Osteocyte (in vitro differentiated cells): Measurements from ENCODE around the gene NRG2. TPM values are rescaled to one million over a fixed set of nuclear protein-coding genes. Genes with fewer than 3 reads are reported as not detected.

Source experiments
- DNase-seq: peaks from one replicate; pipeline ENCODE4 v3.0.0; 2021; ENCODE audit warnings: mixed read lengths; ENCODE audit not compliant: unreplicated experiment; ENCODE audit errors: extremely low spot score
- H3K27ac Mint-ChIP-seq: one replicate; pipeline ENCODE4 v1.8.0; 2021; ENCODE audit warnings: mild to moderate bottlenecking, mixed read lengths; ENCODE audit not compliant: unreplicated experiment
- H3K27me3 Mint-ChIP-seq: one replicate; pipeline ENCODE4 v1.8.0; 2021; ENCODE audit warnings: mixed read lengths; ENCODE audit not compliant: unreplicated experiment
- H3K36me3 Mint-ChIP-seq: one replicate; pipeline ENCODE4 v1.8.0; 2021; ENCODE audit warnings: mixed read lengths; ENCODE audit not compliant: unreplicated experiment
- H3K4me1 Mint-ChIP-seq: one replicate; pipeline ENCODE4 v1.8.0; 2021; ENCODE audit warnings: mixed read lengths; ENCODE audit not compliant: unreplicated experiment
- H3K4me3 Mint-ChIP-seq: one replicate; pipeline ENCODE4 v1.8.0; 2021; ENCODE audit warnings: mild to moderate bottlenecking, moderate library complexity, mixed read lengths; ENCODE audit not compliant: unreplicated experiment
- H3K9me3 Mint-ChIP-seq: one replicate; pipeline ENCODE4 v1.8.0; 2021; ENCODE audit warnings: mixed read lengths; ENCODE audit not compliant: unreplicated experiment
- CTCF ChIP-seq: fragments of 200-600 bp; sonication (generic); IDR thresholded peaks from 2 replicates; pipeline ENCODE4 v1.5.0; 2021; ENCODE audit warnings: antibody characterized with exemption, mild to moderate bottlenecking, moderate library complexity
- total RNA-seq: library from RNA; stranded (reverse); gene quantifications from 2 replicates; pipeline ENCODE4 v1.2.1, GENCODE V29; 2021

The NRG2 gene
- total RNA-seq, 1 donor from 2014 or later = 0.86 TPM

DNA sequence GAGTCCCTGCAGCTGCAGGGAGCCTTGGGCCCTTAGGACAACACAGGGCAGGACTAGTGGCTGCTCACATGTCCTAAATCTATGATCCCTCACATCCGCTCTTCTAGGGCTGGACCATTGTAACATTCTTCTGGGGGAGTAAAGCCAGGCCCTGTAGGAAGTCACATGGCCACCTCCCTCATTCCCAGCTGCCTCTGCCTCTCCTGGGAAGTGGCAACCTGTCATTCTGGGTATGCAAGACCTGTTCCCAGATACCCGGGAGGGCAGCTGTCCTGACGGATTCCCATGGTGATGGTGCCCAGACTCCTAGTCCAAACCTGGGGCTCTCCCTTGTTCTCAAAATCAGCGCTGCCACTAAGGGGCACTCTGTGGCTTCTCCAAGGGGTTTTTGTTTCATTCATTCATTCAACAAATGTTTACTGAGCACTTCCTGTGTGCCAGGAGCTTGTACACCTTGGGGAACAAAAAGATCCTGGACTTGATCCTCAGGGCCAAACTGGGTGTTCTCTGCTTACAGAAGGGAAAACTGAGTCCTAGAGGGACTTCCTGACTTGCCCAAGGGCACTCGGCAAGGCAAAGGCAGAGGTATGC lies 161.9 kb downstream of the NRG2 start:
- no peak overlapping the region for H3K27ac Mint-ChIP-seq
- TF ChIP-seq CTCF = no peak
- H3K27me3 Mint-ChIP-seq = peaks cover 45% of the 10 kb centered on the region
- no peak for DNase-seq
- no peak overlapping the region for H3K4me3 Mint-ChIP-seq
- no peaks in the 10 kb centered on the region for H3K36me3 Mint-ChIP-seq
- H3K9me3 Mint-ChIP-seq = no peaks in the 10 kb centered on the region
- no peaks in the 10 kb centered on the region for H3K4me1 Mint-ChIP-seq

- Mint-ChIP-seq H3K9me3 (no peaks in the 10 kb centered on the region), H3K4me1 (no peaks in the 10 kb centered on the region), H3K4me3 (no peak overlapping the region), H3K27ac (no peak overlapping the region), H3K36me3 (no peaks in the 10 kb centered on the region), H3K27me3 (peaks cover 42% of the 10 kb centered on the region)
- TF ChIP-seq CTCF = no peak
- DNase-seq = no peak
Observed at GRCh38 chr5:139880416-139881142, 162.5 kb downstream of the NRG2 start.

DNA sequence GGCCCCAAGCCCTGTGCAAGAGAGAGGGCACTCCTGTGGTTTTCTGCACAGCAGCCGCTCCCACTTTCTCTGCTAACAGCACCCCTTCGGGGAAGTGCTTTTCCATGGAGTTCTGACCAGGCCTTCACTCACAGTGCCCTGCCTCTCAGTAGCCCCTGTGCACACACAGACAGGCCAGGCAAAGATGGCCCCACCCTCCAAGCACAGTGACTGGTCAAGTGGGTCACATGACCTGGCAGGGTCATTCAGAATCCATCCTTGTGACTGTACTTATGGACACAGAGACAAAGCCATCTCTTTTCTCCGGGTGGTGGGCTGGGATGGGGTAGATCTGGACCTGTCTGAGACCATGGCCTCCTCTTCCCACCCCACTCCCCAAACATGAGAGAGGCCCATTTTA lies 165.0 kb downstream of the NRG2 start:
- Mint-ChIP-seq H3K27me3 (peaks cover 37% of the 10 kb centered on the region), H3K36me3 (no peaks in the 10 kb centered on the region), H3K4me1 (peaks cover 2% of the 10 kb centered on the region), H3K9me3 (no peaks in the 10 kb centered on the region), H3K27ac (no peak overlapping the region), H3K4me3 (no peak overlapping the region)
- TF ChIP-seq CTCF = no peak
- DNase-seq = no peak

DNA sequence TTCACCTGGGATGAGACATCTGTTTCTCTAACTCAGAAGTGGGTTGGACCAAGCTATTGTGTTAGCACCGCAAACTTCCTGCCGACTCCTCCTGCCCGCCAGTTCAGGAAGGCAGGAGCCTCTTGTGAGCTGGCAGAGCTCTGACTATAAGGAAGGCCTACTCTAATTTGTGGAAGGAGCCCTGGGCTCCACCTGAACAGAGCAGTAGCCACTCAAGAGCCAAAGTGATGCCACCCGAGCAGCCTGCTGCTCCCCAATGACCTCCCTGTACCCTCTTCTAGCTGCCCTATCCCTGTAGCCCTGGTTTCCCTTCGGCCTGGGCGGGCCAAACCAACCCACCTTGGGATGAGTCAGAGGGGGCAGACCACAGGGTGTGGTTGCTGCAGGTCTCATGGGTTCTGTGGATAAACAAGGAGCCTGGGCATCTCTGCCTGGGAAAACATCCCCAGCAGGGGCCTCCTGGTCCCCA lies 165.9 kb downstream of the NRG2 start:
- Mint-ChIP-seq H3K27me3 (peaks cover 39% of the 10 kb centered on the region), H3K27ac (no peak overlapping the region), H3K36me3 (no peaks in the 10 kb centered on the region), H3K9me3 (no peaks in the 10 kb centered on the region), H3K4me3 (no peak overlapping the region), H3K4me1 (peaks cover 3% of the 10 kb centered on the region)
- no peak for DNase-seq
- TF ChIP-seq CTCF = no peak

- Mint-ChIP-seq H3K27me3 (peaks cover 39% of the 10 kb centered on the region), H3K9me3 (no peaks in the 10 kb centered on the region), H3K4me1 (peaks cover 3% of the 10 kb centered on the region)
Observed at GRCh38 chr5:139875957-139876356, 167.1 kb downstream of the NRG2 start.

More at GRCh38 chr5:139875957-139876356, 167.1 kb downstream of the NRG2 start:
- no peak for TF ChIP-seq CTCF
- no peaks in the 10 kb centered on the region for H3K36me3 Mint-ChIP-seq
- DNase-seq = no peak
- no peak overlapping the region for H3K4me3 Mint-ChIP-seq
- H3K27ac Mint-ChIP-seq = no peak overlapping the region
